HepG2 (cell line): Measurements from ENCODE around the gene MAPK14. TPM values are rescaled to one million over a fixed set of nuclear protein-coding genes. Genes with fewer than 3 reads are reported as not detected.
A peak's percentile ranks its signal among the peaks of the same experiment; 100 is the strongest.

Source experiments
- EED ChIP-seq: sonication (generic); formaldehyde crosslinking; IDR thresholded peaks from 2 replicates; pipeline ENCODE4 v1.5.0; 2020; ENCODE audit warnings: mild to moderate bottlenecking, missing genetic modification reagents
- FOXP1 ChIP-seq, 2 experiments: fragments of 450-650 bp in 1 of 2; IDR thresholded peaks; 2 replicates each; pipeline ENCODE4 v1.6.1; 2017 to 2018; ENCODE audit warnings: antibody characterized with exemption in 1 of 2
- ISL2 ChIP-seq: sonication (generic); formaldehyde crosslinking; IDR thresholded peaks from 2 replicates; pipeline ENCODE4 v1.5.0; 2020; ENCODE audit warnings: missing genetic modification reagents
- LCORL ChIP-seq, 2 experiments: fragments of 450-650 bp in 1 of 2; sonication (generic) in 1 of 2; formaldehyde crosslinking in 1 of 2; IDR thresholded peaks; 2 replicates each; pipeline versions ENCODE4 v1.5.0 to v1.6.1; 2017 to 2020; ENCODE audit warnings: antibody characterized with exemption in 1 of 2, missing genetic modification reagents in 1 of 2
- NFE2 ChIP-seq: sonication (generic); formaldehyde crosslinking; IDR thresholded peaks from 2 replicates; pipeline ENCODE4 v1.4.0; 2020; ENCODE audit warnings: missing genetic modification reagents
- NKX3-1 ChIP-seq: sonication (generic); formaldehyde crosslinking; IDR thresholded peaks from 2 replicates; pipeline ENCODE4 v1.5.0; 2020; ENCODE audit warnings: missing genetic modification reagents
- POLR2A ChIP-seq, 2 experiments: IDR thresholded peaks; 2 replicates each; pipeline ENCODE4 v1.6.1; 2011; ENCODE audit warnings: low read depth in 2 of 2, low read length in 2 of 2, mild to moderate bottlenecking in 1 of 2, moderate library complexity in 1 of 2; ENCODE audit not compliant: insufficient read depth in 1 of 2
- STAG1 ChIP-seq: sonication (generic); formaldehyde crosslinking; IDR thresholded peaks from 2 replicates; pipeline ENCODE4 v1.4.0; 2020; ENCODE audit warnings: missing genetic modification reagents
- ZNF143 ChIP-seq: sonication (generic); formaldehyde crosslinking; IDR thresholded peaks from 2 replicates; pipeline ENCODE4 v1.4.0; 2020; ENCODE audit warnings: missing genetic modification reagents
- ZNF329 ChIP-seq: sonication (generic); formaldehyde crosslinking; IDR thresholded peaks from 2 replicates; pipeline ENCODE4 v1.9.0; 2021; ENCODE audit warnings: low read depth, mild to moderate bottlenecking, missing genetic modification reagents
- ZNF761 ChIP-seq: sonication (generic); formaldehyde crosslinking; conservative IDR thresholded peaks from 2 replicates; pipeline ENCODE4 v1.4.0; 2020; ENCODE audit warnings: mild to moderate bottlenecking, missing genetic modification reagents
- ZNF781 ChIP-seq: sonication (generic); formaldehyde crosslinking; IDR thresholded peaks from 2 replicates; pipeline ENCODE4 v1.5.1; 2020; ENCODE audit warnings: borderline replicate concordance, mild to moderate bottlenecking, missing genetic modification reagents; ENCODE audit errors: not compliant biosample characterization
- ZSCAN22 ChIP-seq: sonication (generic); formaldehyde crosslinking; IDR thresholded peaks from 2 replicates; pipeline ENCODE4 v1.4.0; 2020; ENCODE audit warnings: mild to moderate bottlenecking, missing genetic modification reagents
- polyA plus RNA-seq, 8 experiments: library from polyadenylated mRNA; depleted of rRNA in 3 of 8; stranded (reverse) in 7 of 8; unstranded in 1 of 8; fragments of >200 nt; fragmentation: Illumina TruSeq in 4 of 8; extraction: Trizol in 4 of 8; gene quantifications; 2 replicates each; pipeline versions ENCODE4 v1.2.1 to v1.2.3, GENCODE V29; 2011 to 2016; ENCODE audit warnings: low read depth in 4 of 8, missing spikeins in 1 of 8, mixed read lengths in 1 of 8; ENCODE audit not compliant: insufficient read depth in 1 of 8
- total RNA-seq, 5 experiments: library from RNA; depleted of rRNA; stranded (reverse); fragments of >200 nt; fragmentation: Illumina TruSeq; extraction: Trizol; gene quantifications; 2 replicates each; pipeline ENCODE4 v1.2.3, GENCODE V29; 2016; ENCODE audit warnings: low read depth in 1 of 5
- TF ChIP-seq, protein P1 (sequence below), 2 experiments: sonication (generic) in 1 of 2; formaldehyde crosslinking in 1 of 2; IDR thresholded peaks; 2 replicates each; pipeline versions ENCODE4 v1.5.1 to v1.6.1; 2011 to 2020; ENCODE audit warnings: borderline replicate concordance in 1 of 2, low read depth in 1 of 2, low read length in 1 of 2, mild to moderate bottlenecking in 1 of 2, missing genetic modification reagents in 1 of 2, moderate library complexity in 1 of 2
- TF ChIP-seq, protein P2 (sequence below): IDR thresholded peaks from 2 replicates; pipeline ENCODE4 v1.6.1; 2016; ENCODE audit warnings: low read depth, borderline replicate concordance
- TF ChIP-seq, protein P3 (sequence below): sonication (generic); formaldehyde crosslinking; IDR thresholded peaks from 2 replicates; pipeline ENCODE4 v1.8.0; 2022; ENCODE audit warnings: missing genetic modification reagents, mild to moderate bottlenecking, moderate library complexity, borderline replicate concordance

MAPK14 gene
- total and polyA plus RNA-seq, 2 of the 13 experiments (the other 11 are each of a cell fraction or from before 2014, with no cell fraction given), result 66.3 to 67.3 TPM

DNA sequence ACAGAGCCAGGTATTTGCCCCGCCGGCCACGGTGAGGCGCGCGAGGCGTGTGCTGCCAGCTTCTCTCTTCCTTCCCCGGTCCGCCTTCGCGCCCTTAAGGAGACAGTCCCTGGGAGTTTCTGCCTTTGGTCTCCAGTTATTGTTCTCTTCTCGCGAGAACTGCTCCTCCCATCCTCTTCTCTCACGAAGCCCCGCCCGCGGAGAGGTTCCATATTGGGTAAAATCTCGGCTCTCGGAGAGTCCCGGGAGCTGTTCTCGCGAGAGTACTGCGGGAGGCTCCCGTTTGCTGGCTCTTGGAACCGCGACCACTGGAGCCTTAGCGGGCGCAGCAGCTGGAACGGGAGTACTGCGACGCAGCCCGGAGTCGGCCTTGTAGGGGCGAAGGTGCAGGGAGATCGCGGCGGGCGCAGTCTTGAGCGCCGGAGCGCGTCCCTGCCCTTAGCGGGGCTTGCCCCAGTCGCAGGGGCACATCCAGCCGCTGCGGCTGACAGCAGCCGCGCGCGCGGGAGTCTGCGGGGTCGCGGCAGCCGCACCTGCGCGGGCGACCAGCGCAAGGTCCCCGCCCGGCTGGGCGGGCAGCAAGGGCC, at the start of gene MAPK14 (continued):
- TF ChIP-seq ZNF761 (CRISPR knock-in tag) (peak; percentile 96), NFE2 (CRISPR knock-in tag) (no peak), POLR2A (IDR thresholded peaks at IDR 0.05; ENCODE audit: insufficient read depth in 1 of 2, low read depth in 2 of 2, low read length in 2 of 2) (peak; percentile 99), ZNF329 (CRISPR knock-in tag) (no peak; the same call in 1 of the 2 replicates), ZNF781 (CRISPR knock-in tag) (peak; percentile 70), FOXP1 (IDR thresholded peaks at IDR 0.05) (no peak), FOXP1 (CRISPR knock-in tag; IDR thresholded peaks at IDR 0.05) (no peak), ZNF143 (peak; percentile 62; the same call in 1 of the 2 replicates), STAG1 (CRISPR knock-in tag) (peak; percentile 98), NKX3-1 (peak; percentile 49; the same call in 1 of the 2 replicates), LCORL (IDR thresholded peaks at IDR 0.05) (no peak), LCORL (CRISPR knock-in tag; IDR thresholded peaks at IDR 0.05) (peak; percentile 68), ISL2 (peak; percentile 75), EED (peak; percentile 67; the same call in 1 of the 2 replicates), ZSCAN22 (no peak)
- TF ChIP-seq, protein P1, sequence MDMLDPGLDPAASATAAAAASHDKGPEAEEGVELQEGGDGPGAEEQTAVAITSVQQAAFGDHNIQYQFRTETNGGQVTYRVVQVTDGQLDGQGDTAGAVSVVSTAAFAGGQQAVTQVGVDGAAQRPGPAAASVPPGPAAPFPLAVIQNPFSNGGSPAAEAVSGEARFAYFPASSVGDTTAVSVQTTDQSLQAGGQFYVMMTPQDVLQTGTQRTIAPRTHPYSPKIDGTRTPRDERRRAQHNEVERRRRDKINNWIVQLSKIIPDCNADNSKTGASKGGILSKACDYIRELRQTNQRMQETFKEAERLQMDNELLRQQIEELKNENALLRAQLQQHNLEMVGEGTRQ (IDR thresholded peaks at IDR 0.05; ENCODE audit: low read depth, low read length), result no peak
- TF ChIP-seq, protein P1 (CRISPR knock-in tag; IDR thresholded peaks at IDR 0.05; ENCODE audit: borderline replicate concordance), result peak; percentile 78; the same call in 1 of the 2 replicates
- TF ChIP-seq, protein P2, sequence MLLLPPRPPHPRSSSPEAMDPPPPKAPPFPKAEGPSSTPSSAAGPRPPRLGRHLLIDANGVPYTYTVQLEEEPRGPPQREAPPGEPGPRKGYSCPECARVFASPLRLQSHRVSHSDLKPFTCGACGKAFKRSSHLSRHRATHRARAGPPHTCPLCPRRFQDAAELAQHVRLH (CRISPR knock-in tag), result peak; percentile 96
- TF ChIP-seq, protein P3, sequence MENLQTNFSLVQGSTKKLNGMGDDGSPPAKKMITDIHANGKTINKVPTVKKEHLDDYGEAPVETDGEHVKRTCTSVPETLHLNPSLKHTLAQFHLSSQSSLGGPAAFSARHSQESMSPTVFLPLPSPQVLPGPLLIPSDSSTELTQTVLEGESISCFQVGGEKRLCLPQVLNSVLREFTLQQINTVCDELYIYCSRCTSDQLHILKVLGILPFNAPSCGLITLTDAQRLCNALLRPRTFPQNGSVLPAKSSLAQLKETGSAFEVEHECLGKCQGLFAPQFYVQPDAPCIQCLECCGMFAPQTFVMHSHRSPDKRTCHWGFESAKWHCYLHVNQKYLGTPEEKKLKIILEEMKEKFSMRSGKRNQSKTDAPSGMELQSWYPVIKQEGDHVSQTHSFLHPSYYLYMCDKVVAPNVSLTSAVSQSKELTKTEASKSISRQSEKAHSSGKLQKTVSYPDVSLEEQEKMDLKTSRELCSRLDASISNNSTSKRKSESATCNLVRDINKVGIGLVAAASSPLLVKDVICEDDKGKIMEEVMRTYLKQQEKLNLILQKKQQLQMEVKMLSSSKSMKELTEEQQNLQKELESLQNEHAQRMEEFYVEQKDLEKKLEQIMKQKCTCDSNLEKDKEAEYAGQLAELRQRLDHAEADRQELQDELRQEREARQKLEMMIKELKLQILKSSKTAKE, result 0 out of 2 replicates have a peak, but pooled peaks have one; percentile 49
